GM21529 (cell line): ENCODE measurements around the gene SLC19A2.

Experiments
- ATAC-seq: cut with Tn5 transposase; IDR thresholded peaks from one replicate; pipeline ENCODE4 v1.9.1; 2021; ENCODE audit not compliant: unreplicated experiment

Gene SLC19A2

DNA sequence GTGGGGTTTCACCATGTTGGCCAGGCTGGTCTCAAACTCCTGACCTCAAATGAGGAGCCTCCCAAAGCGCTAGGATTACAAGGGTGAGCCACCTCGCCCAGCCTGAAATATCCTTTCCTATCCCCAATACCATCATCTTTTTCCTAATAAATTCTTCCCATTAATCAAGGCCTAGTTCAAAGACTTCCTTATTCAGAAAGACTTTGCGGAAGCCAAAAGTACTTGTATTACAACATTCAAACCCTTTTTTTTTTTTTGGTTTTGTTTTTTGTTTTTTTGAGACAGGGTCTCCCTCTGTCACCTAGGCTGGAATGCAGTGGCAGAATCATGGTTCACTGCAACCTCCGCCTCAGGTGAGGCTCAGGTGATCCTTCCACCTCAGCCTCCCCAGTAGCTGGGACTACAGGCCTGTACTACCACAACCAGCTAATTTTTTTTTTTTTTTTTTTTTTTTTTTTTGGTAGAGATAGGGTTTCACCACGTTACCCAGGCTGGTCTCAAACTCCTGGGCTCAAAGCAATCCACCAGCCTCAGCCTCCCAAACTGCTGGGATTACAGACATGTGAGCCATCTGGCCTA is 7.6 kb downstream of the SLC19A2 start:
- ATAC-seq = no peak

DNA sequence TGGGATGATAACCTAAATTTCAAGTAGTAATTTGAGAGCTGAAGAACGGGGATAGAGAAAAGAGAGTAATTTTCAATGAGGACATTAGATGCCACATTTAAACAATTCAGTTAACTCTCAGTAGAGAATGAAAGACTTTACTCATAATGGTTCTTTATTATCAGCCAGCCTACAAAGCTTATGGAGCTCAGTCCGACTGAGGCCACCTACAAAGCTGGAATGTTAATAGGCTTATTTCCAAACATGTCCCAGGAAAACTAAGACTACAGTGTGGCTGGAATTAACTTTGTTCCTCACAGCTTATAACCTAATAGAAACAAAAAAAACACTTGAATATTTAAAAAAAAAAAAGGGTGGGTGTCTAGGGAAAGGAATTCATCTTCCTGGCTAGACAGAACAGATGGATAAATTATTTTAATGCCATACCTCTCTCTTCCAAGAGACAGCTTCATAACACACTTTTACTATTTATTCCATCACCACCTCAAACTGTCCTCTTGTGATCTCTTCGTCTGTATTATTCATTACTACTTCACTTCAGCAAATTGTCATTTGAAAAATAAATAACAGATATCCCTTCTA is 9.8 kb downstream of the SLC19A2 start:
- ATAC-seq = no peak

DNA sequence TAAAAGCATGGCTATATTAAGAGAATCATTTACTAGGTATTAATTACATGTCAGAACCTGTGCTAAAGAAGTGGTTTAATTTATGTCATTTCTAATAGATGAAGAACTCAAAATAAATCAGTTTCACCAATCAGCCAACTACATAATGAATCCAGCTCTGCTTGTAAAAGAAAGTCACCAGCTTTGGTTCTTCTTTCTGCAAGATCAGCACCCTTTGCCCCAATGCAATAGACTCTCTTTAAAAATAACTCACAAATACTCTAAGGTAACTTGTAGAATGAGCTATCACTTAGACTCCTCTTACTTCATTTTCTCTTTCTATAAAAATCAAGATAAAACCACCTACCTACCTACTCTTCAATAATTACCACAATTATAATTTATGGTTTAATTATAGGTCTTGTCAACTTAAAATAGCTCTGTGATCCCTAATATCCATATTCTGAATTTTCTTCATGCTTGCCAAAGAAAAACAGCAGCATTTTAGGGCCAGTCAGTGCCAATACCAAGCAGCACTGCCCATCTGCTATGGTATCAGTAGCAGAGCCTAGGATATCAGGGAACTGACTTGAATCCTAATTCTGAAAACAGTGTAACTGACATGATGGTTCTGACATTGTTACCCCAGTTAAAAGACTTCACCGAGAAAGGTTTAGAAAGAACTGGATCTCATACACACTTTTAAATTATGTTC is 11.3 kb downstream of the SLC19A2 start:
- no peak for ATAC-seq

DNA sequence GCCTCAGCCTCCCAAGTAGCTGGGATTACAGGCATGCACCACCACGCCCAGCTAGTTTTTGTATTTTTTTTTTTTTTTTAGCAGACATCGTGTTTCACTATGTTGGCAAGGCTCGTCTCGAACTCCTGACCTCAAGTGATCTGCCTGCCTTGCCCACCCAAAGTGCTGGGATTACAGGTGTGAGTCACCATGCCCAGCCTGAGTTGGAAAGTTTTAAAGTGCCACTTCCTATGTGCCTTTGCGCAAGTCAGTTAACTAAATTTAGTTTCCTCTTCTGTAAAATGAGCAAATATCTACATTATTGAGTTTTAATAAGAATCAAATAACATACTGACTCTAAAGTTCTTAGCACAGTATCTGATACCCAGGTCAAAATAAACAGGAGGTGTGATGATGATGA is 12.4 kb downstream of the SLC19A2 start:
- no peak for ATAC-seq

DNA sequence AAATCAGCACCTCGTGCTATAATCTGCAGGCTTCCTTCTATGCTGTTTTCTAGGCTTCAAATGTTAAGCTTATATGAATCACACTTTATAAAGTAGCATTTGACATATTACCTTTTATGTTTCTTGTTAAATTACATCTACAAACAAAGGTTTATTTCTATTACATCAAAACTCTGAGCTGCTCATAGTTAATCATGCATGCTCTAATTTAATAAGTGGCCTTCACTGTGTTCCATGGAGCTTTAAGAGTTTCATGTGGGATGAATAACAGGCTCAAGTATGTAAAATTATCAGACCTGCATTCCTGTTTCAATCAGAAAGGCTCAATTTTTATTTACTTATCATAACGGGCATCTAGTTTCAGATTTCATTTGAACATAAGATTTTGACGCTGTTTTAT is 13.0 kb downstream of the SLC19A2 start:
- no peak for ATAC-seq

DNA sequence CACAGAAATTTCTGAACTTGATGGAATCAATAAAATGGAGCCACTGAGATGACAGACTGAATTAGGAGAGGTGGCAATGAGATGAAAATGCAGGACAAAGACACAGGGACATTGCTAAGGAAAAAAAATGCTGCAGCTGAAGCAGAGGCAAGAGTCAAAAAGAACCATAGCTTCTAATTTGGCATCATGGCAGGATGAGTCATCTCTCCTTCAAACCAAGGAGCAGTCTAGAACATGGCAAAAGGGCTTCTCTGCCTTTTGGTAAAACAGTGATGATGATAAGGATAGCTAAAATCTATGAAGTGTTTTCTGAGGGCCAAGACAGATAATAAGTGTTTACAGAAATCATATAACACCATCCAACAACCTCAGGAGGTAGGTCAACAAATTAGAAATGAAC is 16.8 kb downstream of the SLC19A2 start:
- no peak for ATAC-seq

DNA sequence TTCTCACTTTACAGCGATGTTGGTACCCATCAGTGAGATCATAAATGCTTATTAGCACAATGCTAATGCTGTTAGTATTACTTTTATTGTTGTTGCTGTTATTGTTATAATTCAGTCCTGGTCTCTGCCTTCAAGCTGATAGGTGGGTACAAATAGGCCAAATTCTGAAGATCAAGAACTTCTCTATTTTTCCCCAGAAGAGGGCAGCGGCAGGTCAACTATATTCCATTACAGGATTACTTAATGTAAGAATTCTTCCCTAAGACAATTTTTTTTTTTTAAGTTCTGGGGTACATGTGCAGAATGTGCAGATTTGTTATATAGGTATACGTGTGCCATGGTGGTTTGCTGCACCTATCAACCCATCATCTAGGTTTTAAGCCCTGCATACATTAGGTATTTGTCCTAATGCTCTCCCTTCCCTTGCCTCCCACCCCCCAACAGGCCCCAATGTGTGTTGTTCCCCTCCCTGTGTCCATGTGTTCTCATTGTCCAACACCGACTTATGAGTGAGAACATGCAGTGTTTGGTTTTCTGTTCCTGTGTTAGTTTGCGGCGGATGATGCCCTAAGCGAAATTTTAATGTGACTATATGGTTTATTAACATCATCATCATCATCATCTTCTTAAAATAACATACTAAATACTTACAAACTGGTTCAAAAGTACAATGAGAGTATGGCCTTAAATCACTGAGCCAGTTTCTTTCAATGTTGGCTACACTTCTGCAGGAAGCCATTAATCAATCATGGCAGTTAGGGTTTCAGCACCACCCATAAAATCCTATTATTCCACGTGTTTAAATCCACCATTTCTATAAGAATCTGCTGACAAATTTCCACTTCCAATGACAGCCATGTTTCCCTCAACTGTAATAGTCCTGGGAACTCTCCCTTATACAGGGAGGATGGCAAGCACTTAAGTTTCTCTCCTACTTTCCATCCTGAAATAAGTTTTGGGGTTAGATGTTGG is 19.2 kb downstream of the SLC19A2 start:
- no peak for ATAC-seq

DNA sequence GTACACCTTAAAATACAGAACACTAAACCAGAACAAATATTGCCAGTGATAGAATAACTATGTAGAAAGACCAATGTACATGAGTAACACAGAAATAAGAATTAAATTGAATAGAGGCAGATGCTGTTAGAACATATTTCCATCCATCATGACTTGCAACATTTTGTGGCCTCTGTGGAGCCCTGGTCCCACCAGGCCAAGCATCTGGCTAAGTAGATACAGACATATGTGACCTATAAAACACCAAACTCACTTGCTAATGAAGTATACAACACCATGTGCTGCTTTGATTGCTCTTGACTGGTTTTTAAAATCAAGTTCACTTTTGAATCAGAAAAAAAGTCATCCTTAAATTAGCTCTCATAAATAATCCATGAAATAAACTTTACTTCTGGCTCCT is 20.5 kb downstream of the SLC19A2 start:
- no peak for ATAC-seq

DNA sequence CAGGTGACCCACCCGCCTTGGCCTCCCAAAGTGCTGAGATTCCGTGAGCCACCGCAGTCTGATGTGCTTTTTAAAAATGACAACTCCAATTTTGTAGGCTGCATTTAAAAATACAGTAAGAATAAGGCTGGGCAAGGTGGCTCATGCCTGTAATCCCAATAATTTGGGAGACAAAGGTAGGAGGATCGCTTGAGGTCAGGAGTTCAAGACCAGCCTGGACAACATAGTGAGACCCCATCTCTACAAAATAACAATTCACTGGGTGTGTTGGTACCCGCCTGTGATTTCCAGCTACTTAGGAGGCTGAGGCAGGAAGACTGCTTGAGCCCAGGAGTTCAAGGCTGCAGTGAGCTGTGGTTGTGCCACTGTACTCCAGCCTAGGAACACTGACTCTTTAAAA is 23.4 kb downstream of the SLC19A2 start:
- no peak for ATAC-seq

DNA sequence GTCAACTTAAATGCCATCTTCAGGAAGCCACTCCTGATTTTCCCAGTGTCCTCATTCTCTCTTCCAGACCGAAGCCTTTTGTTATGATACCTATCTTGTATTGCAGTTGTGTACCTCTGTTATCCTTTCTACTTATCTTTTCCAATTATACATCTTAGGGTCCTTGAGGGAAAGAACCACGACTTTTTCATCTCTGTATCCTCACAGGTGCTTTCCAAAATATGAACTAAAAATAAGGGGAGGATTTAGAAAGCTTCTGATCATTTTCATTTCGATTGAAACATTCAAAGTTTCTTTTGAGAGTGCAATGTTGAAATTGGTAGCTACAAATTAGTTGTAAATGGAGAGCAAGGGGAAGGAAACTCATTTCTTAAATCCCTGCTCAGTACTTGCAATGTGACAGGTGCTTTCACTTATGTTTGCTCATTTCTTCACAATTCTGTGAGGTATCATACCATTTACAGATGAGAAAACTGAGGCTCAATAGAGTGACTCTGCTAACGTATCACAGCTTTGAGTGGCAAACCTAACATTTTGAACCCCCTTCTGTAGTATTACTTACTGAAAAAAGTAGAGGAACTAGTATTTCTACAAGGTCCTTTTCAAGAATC is 24.2 kb downstream of the SLC19A2 start:
- no peak for ATAC-seq

DNA sequence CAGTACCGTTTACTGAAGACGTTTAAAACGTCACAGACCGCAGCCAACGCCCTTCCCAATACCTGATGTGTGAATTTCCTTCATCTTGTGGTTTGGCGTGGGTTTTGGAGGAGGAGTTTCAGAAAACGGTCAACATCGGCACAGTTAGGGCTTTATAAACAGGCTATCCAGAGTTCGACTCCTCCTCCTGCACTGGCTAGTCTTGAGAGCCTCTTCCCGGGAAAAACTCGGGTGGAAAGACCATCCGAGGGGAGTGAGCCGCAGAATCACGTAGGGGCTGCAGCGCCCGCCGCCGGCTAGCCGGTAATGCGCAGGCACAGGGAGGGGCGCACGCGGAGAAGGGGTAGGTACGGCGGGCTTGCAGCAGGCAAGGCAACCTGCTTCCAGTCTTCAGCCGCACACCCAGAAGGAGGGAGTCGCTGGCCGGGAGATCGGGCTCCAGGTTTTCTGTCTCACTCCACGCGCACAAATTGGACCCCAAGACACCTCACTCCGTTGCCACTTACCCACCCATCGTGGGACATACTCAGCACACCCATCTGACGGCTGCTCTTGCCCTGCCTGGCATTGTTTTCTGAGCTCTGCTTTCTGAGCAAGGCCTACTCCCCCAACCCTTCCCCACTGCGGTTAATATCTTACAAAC is 25.4 kb downstream of the SLC19A2 start:
- no peak for ATAC-seq

DNA sequence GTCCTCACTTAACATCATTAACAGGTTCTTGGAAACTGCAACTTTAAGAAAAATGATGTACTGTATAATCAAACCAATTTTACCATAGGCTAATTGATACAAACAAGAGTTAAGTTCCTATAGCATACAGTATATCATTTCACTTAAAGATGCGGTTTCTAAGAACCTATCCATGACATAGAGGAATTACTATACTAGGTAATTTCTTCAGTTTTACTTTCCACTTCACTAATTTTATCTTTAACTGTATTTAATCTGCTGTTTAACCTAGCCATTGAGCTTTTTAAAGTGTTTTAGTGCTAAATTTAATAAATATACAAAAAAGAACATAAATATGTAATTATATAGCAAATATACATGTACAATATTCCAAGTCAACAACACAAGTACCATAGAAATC is 28.3 kb downstream of the SLC19A2 start:
- ATAC-seq = no peak

DNA sequence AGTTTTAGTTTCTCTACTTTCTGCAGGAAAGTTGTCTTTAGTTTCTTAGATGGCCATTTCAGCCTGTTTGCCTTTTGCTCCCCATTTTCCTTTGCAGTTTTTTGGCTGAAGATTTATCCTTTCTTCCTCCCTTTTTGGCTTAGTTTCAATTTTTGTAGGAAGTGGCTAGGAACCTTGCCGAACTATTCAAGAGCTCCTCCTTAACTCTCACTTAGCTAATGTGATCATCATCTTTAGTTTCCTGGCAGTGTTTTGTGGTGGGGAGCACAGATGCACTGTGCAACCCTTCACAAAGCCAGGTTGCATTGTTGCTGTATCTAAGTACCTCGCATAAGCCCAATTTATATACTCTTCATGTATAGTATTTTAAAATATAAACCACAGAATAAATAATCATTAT is 29.7 kb downstream of the SLC19A2 start:
- no peak for ATAC-seq

DNA sequence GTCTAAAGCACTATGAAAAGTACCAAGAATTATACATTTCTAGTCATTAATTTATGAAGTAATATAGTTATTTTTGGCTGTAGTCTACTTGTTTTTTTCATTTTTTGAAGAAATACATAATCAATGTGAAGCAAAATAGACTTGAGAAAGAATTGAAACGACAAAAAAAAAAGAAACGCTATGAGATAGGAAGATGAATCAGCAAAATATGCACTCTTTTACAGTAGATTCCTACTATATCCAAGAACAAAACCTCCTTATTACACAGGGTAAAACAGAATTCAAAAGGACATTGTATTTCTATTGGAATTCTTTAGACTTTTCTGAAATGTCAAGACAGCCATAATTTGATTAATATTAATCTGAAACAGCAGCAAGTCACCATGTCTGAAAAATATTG is 32.8 kb downstream of the SLC19A2 start:
- ATAC-seq = no peak

DNA sequence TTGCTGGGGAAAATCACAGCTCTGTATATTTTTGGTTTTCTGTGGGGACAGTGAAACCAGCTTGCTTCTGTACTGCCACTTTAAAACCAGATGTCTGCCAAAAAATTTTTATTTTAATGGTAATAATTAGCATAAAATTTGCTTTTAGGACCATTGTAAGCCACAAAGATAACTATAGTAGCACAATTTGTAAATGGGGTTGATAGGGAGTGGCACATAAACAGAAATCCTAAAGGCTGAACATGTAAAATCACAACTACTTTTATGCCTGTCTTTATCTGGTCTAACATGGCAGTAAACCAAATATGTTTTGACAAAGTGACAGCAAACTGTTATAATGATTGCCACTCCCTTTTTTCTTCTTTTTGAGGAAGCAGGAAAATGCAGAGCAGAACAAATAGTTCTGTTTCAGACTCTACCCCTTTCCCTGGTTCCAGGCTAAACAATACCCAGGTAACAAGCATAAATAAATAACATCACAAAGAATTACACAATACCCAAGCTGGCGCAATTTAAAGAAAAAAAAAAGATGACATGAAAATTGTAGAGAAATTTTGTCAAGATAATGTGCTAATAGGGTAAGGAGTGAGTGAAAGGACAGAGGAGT is 34.4 kb downstream of the SLC19A2 start:
- no peak for ATAC-seq

DNA sequence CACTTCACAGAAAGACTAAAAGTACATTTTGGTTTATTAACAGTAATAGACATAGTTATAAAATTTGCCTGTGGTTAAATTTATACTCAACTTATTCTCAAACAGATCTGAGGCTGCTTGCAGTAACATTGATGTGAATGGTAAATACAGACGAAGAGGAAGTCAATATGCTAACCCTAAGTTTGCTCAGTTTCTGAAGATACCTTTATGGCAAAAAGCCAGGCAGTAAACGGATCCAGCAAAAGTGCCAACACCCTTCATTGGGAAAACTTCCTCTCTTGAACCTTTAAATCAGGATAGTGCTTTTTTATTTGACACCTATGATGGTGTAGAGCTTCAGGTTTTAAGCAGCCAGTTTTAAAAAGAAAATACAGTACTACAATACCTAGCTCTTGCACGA is 41.8 kb downstream of the SLC19A2 start:
- ATAC-seq = no peak

DNA sequence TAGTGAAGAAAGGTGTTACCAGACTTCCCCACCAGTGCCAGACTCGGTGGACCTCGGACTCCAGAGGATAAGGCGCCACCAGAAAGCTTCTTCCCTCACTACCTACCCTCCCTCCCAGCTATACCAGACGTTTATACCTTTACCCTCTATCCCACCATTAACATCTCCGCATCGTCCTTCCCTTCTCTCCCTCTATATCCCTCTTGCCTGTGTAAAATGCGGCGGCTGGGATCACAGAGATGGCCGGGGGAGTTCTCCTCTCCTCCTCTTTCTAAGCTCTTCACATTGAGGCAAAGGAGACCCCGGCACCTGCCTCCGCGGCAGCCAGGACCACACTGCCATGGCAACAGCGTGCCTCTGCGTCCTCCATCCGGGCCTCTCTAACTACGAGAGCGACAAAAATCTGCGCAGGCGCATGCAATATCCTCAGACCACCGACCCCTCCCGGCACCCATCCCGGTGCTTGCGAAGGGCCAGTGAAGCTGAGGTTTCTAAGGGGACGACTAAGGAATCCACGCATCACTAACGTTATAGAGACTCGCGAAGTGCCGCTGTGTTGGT is 58.6 kb downstream of the SLC19A2 start, which contains the start of gene CCDC181:
Gene CCDC181 (minus strand): TSS at position 394 of the 561 bp plus-strand sequence. CDS start 2,547 bp downstream, outside the sequence.
- ATAC-seq = no peak

DNA sequence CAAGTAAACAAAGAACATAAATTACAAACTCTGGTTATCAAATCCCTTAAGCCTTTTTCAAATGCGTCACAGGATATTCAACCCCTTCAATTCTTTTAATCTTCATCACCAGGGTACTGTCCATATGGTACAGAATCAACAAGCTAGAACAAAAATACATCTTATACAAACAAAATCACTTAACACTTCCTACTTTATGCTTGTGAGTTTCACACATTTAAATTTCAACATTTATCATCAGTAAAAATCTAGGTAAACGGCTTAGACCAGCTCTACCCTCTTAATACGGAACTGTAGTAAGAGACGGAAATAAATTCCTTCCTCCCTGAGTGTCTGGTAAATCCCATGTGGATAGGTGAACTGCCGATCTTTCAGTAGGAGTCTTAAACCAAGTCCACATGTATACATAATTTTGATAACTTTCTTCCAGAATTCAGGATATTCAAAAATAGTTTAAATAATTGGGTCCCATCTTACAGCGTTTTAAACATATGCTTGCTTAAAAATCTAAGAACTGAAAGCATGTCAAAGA is 59.5 kb downstream of the SLC19A2 start:
- no peak for ATAC-seq

DNA sequence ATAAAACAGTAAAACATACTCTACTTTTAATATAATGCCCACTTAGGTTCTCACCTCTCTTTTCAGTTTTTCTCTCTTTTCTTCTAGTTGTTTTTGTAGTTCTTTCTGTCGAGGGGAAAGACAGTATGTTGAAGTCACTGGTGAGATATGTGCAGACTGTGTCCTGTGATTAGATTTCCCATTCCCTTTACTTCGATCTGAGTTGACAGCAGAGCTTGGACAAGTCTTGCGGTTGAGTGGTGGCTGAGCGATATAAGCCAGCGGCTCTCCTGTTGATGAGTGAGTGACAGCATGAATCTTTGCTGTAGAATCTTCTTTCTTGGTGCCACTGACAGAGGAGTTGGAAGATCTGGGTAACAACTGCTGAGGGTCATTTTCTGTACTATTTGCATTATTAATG is 64.4 kb downstream of the SLC19A2 start:
- ATAC-seq = no peak

DNA sequence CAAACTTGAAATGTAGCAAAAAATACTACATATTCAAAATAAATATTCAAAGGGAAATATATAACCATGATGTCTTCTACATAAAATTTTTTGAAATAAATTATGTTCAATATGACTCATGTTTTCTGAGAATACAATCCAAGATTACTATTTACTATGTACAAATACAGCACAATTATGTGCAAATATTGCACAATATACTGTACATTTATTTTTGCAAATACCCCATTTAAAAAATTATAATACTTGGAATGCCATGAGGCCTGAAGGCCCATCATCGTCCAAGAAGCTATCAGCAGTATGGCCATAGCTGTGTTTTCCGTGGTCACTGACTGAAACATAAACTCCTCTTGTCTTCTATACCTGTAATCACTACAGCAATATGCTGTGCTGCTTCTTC is 70.8 kb downstream of the SLC19A2 start:
- ATAC-seq = no peak
